Gastrocnemius medialis (tissue), 4 donors: ENCODE results near the gene POU1F1.

Experiments used
- POLR2A ChIP-seq, 2 donors: fragments of 450-650 bp; IDR thresholded peaks; one replicate each; pipeline ENCODE4 v1.6.1; 2017; ENCODE audit warnings: antibody characterized with exemption in 2 of 2, mild to moderate bottlenecking in 2 of 2, moderate library complexity in 2 of 2
- TF ChIP-seq, protein P1 (sequence below), 5 experiments: fragments of 450-650 bp in 3 of 5; fragments of 200-600 bp in 2 of 5; sonication (generic) in 2 of 5; IDR thresholded peaks in 4 of 5; conservative IDR thresholded peaks in 1 of 5; 1 replicate in 4 of 5; 2 replicates in 1 of 5; pipeline ENCODE4 v1.5.1; 2016 to 2019; ENCODE audit warnings: antibody characterized with exemption in 5 of 5, mild to moderate bottlenecking in 3 of 5, moderate library complexity in 3 of 5

DNA sequence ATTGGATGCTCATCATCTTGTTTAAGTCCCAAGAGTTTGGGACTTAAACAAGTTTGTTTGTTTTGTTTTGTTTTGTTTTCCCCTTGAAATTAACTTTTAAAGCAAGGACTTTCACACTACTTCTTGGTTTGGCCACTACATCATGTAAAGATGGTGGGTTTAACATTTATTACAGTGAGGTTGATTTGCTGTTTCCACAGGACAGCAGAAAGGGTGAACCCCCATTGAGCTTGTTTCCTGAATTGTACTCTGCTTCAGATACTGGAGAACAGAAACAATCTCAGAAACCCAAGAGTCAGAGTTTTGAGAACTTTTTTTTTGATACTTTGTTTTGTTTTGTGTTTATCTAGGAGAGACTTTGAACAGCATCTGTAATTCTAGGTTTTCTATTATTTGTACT lies 6.7 kb downstream of the POU1F1 start:
- TF ChIP-seq, protein P1, sequence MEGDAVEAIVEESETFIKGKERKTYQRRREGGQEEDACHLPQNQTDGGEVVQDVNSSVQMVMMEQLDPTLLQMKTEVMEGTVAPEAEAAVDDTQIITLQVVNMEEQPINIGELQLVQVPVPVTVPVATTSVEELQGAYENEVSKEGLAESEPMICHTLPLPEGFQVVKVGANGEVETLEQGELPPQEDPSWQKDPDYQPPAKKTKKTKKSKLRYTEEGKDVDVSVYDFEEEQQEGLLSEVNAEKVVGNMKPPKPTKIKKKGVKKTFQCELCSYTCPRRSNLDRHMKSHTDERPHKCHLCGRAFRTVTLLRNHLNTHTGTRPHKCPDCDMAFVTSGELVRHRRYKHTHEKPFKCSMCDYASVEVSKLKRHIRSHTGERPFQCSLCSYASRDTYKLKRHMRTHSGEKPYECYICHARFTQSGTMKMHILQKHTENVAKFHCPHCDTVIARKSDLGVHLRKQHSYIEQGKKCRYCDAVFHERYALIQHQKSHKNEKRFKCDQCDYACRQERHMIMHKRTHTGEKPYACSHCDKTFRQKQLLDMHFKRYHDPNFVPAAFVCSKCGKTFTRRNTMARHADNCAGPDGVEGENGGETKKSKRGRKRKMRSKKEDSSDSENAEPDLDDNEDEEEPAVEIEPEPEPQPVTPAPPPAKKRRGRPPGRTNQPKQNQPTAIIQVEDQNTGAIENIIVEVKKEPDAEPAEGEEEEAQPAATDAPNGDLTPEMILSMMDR (IDR thresholded peaks at IDR 0.05 in 4 of 5, conservative IDR thresholded peaks at IDR 0.05 in 1 of 5) = no peak
- no peak for TF ChIP-seq POLR2A (IDR thresholded peaks at IDR 0.05)
